K562 (cell line): Measurements from ENCODE around the gene KRTAP1-5. TPM values are rescaled to one million over a fixed set of nuclear protein-coding genes. Genes with fewer than 3 reads are reported as not detected.
"Not testable (repeated sequence)": the region's sequence is repeated elsewhere in the genome, so short reads cannot be mapped to it uniquely, and the experiment has no call there.

Source experiments
- ATAC-seq: fragments of 200-7000 bp; cut with Tn5 transposase; 3 replicates; pipeline ENCODE4 v1.9.1; 2020; ENCODE audit warnings: moderate library complexity
- BruUV-seq: library from RNA; stranded (reverse); fragments of 400-500 nt; replicated peaks from 2 replicates; lab custom pipeline; 2021; lab: Mats Ljungman, UMichigan
- CTCF ChIA-PET: fragments of 300-600 bp; formaldehyde crosslinking; extraction: SDS; loops from one replicate; lab custom pipeline; 2021; ENCODE audit warnings: low intra/inter-chr PET ratio; lab: Yijun Ruan, JAX
- POLR2A ChIA-PET: fragments of 300-600, 350-650 bp; sonication (Branson Sonifier 250); formaldehyde crosslinking; extraction: SDS; loops from one replicate; lab custom pipeline; 2021; ENCODE audit warnings: antibody characterized with exemption, inconsistent platforms; lab: Yijun Ruan, JAX
- DNase-seq, 4 experiments: peaks; one replicate each; pipeline versions ENCODE4 v3.0.0 to v3.0.0-alpha.2; 2011 to 2018; ENCODE audit warnings: low spot score in 3 of 4, mixed read lengths in 3 of 4; ENCODE audit errors: extremely low read depth in 1 of 4
- FAIRE-seq: peaks from 2 replicates; lab custom pipeline; 2011; peaks lifted over from hg19 to GRCh38; lab: Jason Lieb, UNC
- H2AFZ ChIP-seq: 2 replicates; pipeline ENCODE4 v1.6.0; 2011; ENCODE audit warnings: low read depth, low read length, control low read depth, inconsistent platforms
- H3K27ac ChIP-seq: fragments of 200-600 bp; 3 replicates; pipeline ENCODE4 v1.8.0; 2011; ENCODE audit warnings: low read depth, mild to moderate bottlenecking, control low read depth, inconsistent platforms, low read length, moderate library complexity, mixed read lengths; ENCODE audit errors: extremely low read depth
- H3K27me3 ChIP-seq, 2 experiments: fragments of 300-600 bp in 1 of 2; 2 replicates in 1 of 2; 3 replicates in 1 of 2; pipeline versions ENCODE4 v1.6.0 to v1.8.0; 2011; ENCODE audit warnings: inconsistent platforms in 2 of 2, low read length in 2 of 2, mild to moderate bottlenecking in 1 of 2, mixed read lengths in 1 of 2, moderate library complexity in 1 of 2; ENCODE audit not compliant: control insufficient read depth in 2 of 2, insufficient read depth in 2 of 2
- H3K36me3 ChIP-seq: fragments of 300-600 bp; 3 replicates; pipeline ENCODE4 v1.8.0; 2011; ENCODE audit warnings: mild to moderate bottlenecking, low read length, inconsistent platforms; ENCODE audit not compliant: control insufficient read depth, insufficient read depth
- H3K4me1 ChIP-seq, 2 experiments: fragments of 200-600 bp in 1 of 2; replicated peaks in 1 of 2; 2 replicates in 1 of 2; 3 replicates in 1 of 2; pipeline versions ENCODE4 v1.5.1 to v1.8.0; 2011; ENCODE audit warnings: inconsistent platforms in 2 of 2, low read length in 2 of 2, mild to moderate bottlenecking in 1 of 2, mixed read lengths in 1 of 2, moderate library complexity in 1 of 2; ENCODE audit not compliant: control insufficient read depth in 2 of 2, insufficient read depth in 2 of 2
- H3K4me2 ChIP-seq: 2 replicates; pipeline ENCODE4 v1.6.1; 2011; ENCODE audit warnings: low read length, control low read depth, inconsistent platforms, mixed read lengths; ENCODE audit not compliant: insufficient read depth
- H3K4me3 ChIP-seq: fragments of 200-600 bp; sonication (generic), shearing (Covaris generic); 2 replicates; pipeline ENCODE4 v1.5.1; 2016; ENCODE audit warnings: control low read depth, inconsistent platforms
- H3K79me2 ChIP-seq: fragments of 200-600 bp; 3 replicates; pipeline ENCODE4 v1.8.0; 2011; ENCODE audit warnings: low read length, inconsistent platforms; ENCODE audit not compliant: control insufficient read depth, insufficient read depth
- H3K9ac ChIP-seq, 2 experiments: 2 replicates each; pipeline versions ENCODE4 v1.6.0 to v1.6.1; 2011; ENCODE audit warnings: low read depth in 2 of 2, low read length in 2 of 2, control low read depth in 1 of 2, inconsistent platforms in 1 of 2, mild to moderate bottlenecking in 1 of 2, mixed read lengths in 1 of 2; ENCODE audit not compliant: insufficient read depth in 1 of 2
- H3K9me1 ChIP-seq: one replicate; pipeline ENCODE4 v1.6.0; 2011; ENCODE audit warnings: inconsistent platforms, mild to moderate bottlenecking, low read length, moderate library complexity; ENCODE audit not compliant: control insufficient read depth, insufficient read depth
- H3K9me3 ChIP-seq: replicated peaks from 2 replicates; pipeline ENCODE4 v1.5.1; 2011; ENCODE audit warnings: low read depth, low read length, inconsistent platforms; ENCODE audit not compliant: control insufficient read depth, insufficient read depth
- H4K20me1 ChIP-seq: replicated peaks from 2 replicates; pipeline ENCODE4 v1.6.1; 2011; ENCODE audit warnings: low read length, inconsistent platforms, mixed read lengths; ENCODE audit not compliant: control insufficient read depth, insufficient read depth
- E2F3 ChIP-seq: fragments of 250-450 bp; sonication (Bioruptor Pico); IDR thresholded peaks from 2 replicates; pipeline ENCODE4 v1.4.0; 2020; ENCODE audit warnings: mild to moderate bottlenecking
- ELF1 ChIP-seq: fragments of 200-800 bp; sonication (Bioruptor generic); IDR thresholded peaks from 2 replicates; pipeline ENCODE4 v1.6.1; 2016; ENCODE audit warnings: missing genetic modification characterization, missing compliant biosample characterization
- WGBS: fragments of 100-300 bp; shearing (Covaris generic); methylation state at CpG from one replicate; pipeline ENCODE4 v1.1.6; 2016; ENCODE audit warnings: low coverage, mixed read lengths; ENCODE audit not compliant: insufficient coverage; ENCODE audit errors: missing lambda C conversion rate; 5-methylcytosine and 5-hydroxymethylcytosine counted together
- in situ Hi-C: fragments of 300-500 bp; cut with MboI; formaldehyde crosslinking; loops from 4 replicates; pipeline ENCODE4 v1.15.0; 2018; ENCODE audit warnings: inconsistent platforms, mixed read lengths
- intact Hi-C: fragments of 100-400 bp; cut with micrococcal nuclease; formaldehyde crosslinking; loops from 2 replicates; pipeline ENCODE4 v1.14.2; 2022
- polyA plus RNA-seq, 8 experiments: library from polyadenylated mRNA; depleted of rRNA in 4 of 8; stranded (reverse) in 5 of 8; unstranded in 3 of 8; fragments of >200 nt; fragmentation: Nextera tagmentation in 2 of 8; fragmentation: Illumina TruSeq in 1 of 8; extraction: Ambion mirVana in 2 of 8; extraction: Trizol in 1 of 8; gene quantifications; 2 replicates each; pipeline versions ENCODE4 v1.2.1 to v1.2.3, GENCODE V29; 2011 to 2014; ENCODE audit warnings: inconsistent platforms in 1 of 8, missing spikeins in 1 of 8
- total RNA-seq, 7 experiments: library from RNA; depleted of rRNA in 6 of 7; stranded (reverse); fragments of >200 nt in 6 of 7; fragmentation: Illumina TruSeq in 2 of 7; extraction: Trizol in 2 of 7; gene quantifications; 2 replicates each; pipeline versions ENCODE4 v1.2.1 to v1.2.3, GENCODE V29; 2011 to 2021; ENCODE audit warnings: low replicate concordance in 1 of 7

KRTAP1-5 gene
- total and polyA plus RNA-seq, 9 of the 15 experiments (the other 6 are each of a cell fraction or from before 2014, with no cell fraction given) = not detected

GRCh38 chr17:41040783-41041571 is 14.0 kb upstream of the KRTAP1-5 start, which contains the start of gene KRTAP1-1:
Gene KRTAP1-1 (minus strand): TSS chr17:41041450. CDS start chr17:41041397, 53 bp downstream.
- H3K9me1 ChIP-seq, H3K27ac ChIP-seq, CTCF ChIA-PET, H3K9me3 ChIP-seq, H3K36me3 ChIP-seq, POLR2A ChIA-PET, H3K4me3 ChIP-seq, H4K20me1 ChIP-seq, intact Hi-C loops, in situ Hi-C loops, FAIRE-seq, H3K4me1 ChIP-seq, H3K4me2 ChIP-seq, H2AFZ ChIP-seq, H3K9ac ChIP-seq, DNase-seq, ATAC-seq, H3K79me2 ChIP-seq, H3K27me3 ChIP-seq, BruUV-seq: not testable (repeated sequence)
- WGBS = 2% methylated on average over 13 of the region's 14 CpGs

- TF ChIP-seq E2F3 (CRISPR knock-in tag) = no peak
- TF ChIP-seq ELF1 (tag) = no peak
- H3K27ac ChIP-seq = no peak overlapping the region
- no peaks in the 10 kb centered on the region for H4K20me1 ChIP-seq
- no peak for FAIRE-seq
- no peaks in the 10 kb centered on the region for H3K36me3 ChIP-seq
- no peaks in the 10 kb centered on the region for H3K9me1 ChIP-seq
- no peak for ATAC-seq
- intact Hi-C loops (no loop called here), in situ Hi-C loops (no loop called here)
- no peaks in the 10 kb centered on the region for H3K4me1 ChIP-seq
- CTCF ChIA-PET = no interaction called here
- no peak overlapping the region for H3K4me3 ChIP-seq
- no peak for DNase-seq
- H2AFZ ChIP-seq = no peak overlapping the region
- no peaks in the 10 kb centered on the region for H3K79me2 ChIP-seq
- peaks cover 0 to 6% of the 10 kb centered on the region in 2 experiments; a peak in 1 of 5 replicates for H3K27me3 ChIP-seq
- no peak overlapping the region for H3K9ac ChIP-seq
- POLR2A ChIA-PET = interaction anchor here (0.9 to 1.5 kb wide), 2 partner anchors 9 to 34 kb away, joined by 3 read pairs; no protein-coding TSS in a partner anchor
- no peaks in the 10 kb centered on the region; the same call in 1 of the 2 replicates for H3K9me3 ChIP-seq
- H3K4me2 ChIP-seq = no peak overlapping the region
- no TSS peak for BruUV-seq
- WGBS = 3% methylated on average over 2 of the region's 2 CpGs
Measured at GRCh38 chr17:41037853-41038350, 10.9 kb upstream of the KRTAP1-5 start.

- FAIRE-seq, CTCF ChIA-PET, H3K4me2 ChIP-seq, ATAC-seq, H3K9ac ChIP-seq, H3K36me3 ChIP-seq, H3K9me1 ChIP-seq, H3K79me2 ChIP-seq, DNase-seq, in situ Hi-C loops, H3K27ac ChIP-seq, H3K4me3 ChIP-seq, H3K9me3 ChIP-seq, H2AFZ ChIP-seq, H3K4me1 ChIP-seq, intact Hi-C loops, BruUV-seq, H4K20me1 ChIP-seq: not testable (repeated sequence)
- POLR2A ChIA-PET = interaction anchor here (0.6 kb wide), 1 partner anchor 498 kb away, joined by 4 read pairs; no protein-coding TSS in a partner anchor
- under 1% methylated on average over 9 of the region's 10 CpGs for WGBS
- H3K27me3 ChIP-seq = peaks cover 0 to 13% of the 10 kb centered on the region in 2 experiments; a peak in 2 of 5 replicates
Measured at GRCh38 chr17:41034346-41034935, 7.4 kb upstream of the KRTAP1-5 start, which contains the start of gene KRTAP1-3. Gene KRTAP1-3 (minus strand): TSS chr17:41034874. CDS start chr17:41034821, 53 bp downstream.
